Right kidney (tissue), 1 donor: ENCODE results near the gene FSD1L.

Experiments
- DNase-seq: peaks from one replicate; pipeline ENCODE4 v3.0.0-alpha.2; 2016

The FSD1L gene

GRCh38 chr9:105435453-105435852 lies 12.4 kb upstream of the FSD1L start:
- no peak for DNase-seq

- DNase-seq: no peak
Measured at GRCh38 chr9:105436783-105437182, 11.1 kb upstream of the FSD1L start.

- no peak for DNase-seq
Measured at GRCh38 chr9:105437704-105438103, 10.1 kb upstream of the FSD1L start.

GRCh38 chr9:105438141-105438806 lies 9.6 kb upstream of the FSD1L start:
- DNase-seq: peak; percentile 43

- DNase-seq: no peak
Measured at GRCh38 chr9:105439428-105439827, 8.4 kb upstream of the FSD1L start.

GRCh38 chr9:105441616-105442160 lies 6.1 kb upstream of the FSD1L start:
- DNase-seq: no peak

- DNase-seq: no peak
Measured at GRCh38 chr9:105443121-105443520, 4.7 kb upstream of the FSD1L start.

GRCh38 chr9:105444130-105444529 lies 3.7 kb upstream of the FSD1L start:
- no peak for DNase-seq

GRCh38 chr9:105445203-105445881 lies 2.5 kb upstream of the FSD1L start:
- no peak for DNase-seq

- DNase-seq: no peak
Measured at GRCh38 chr9:105447386-105447813, 434 bp upstream of the FSD1L start.

GRCh38 chr9:105449081-105449480 lies 1.2 kb downstream of the FSD1L start:
- no peak for DNase-seq

- no peak for DNase-seq
Measured at GRCh38 chr9:105452185-105452584, 4.4 kb downstream of the FSD1L start.

GRCh38 chr9:105455836-105456475 lies 8.1 kb downstream of the FSD1L start:
- DNase-seq: no peak

- DNase-seq: no peak
Measured at GRCh38 chr9:105457560-105458294, 9.9 kb downstream of the FSD1L start.

- DNase-seq: no peak
Measured at GRCh38 chr9:105458404-105458803, 10.6 kb downstream of the FSD1L start.

- DNase-seq: no peak
Measured at GRCh38 chr9:105459336-105459735, 11.5 kb downstream of the FSD1L start.

GRCh38 chr9:105466898-105467455 lies 19.1 kb downstream of the FSD1L start:
- DNase-seq: no peak

GRCh38 chr9:105468875-105469274 lies 21.0 kb downstream of the FSD1L start:
- DNase-seq: no peak

GRCh38 chr9:105473221-105473620 lies 25.4 kb downstream of the FSD1L start:
- no peak for DNase-seq

- DNase-seq: no peak
Measured at GRCh38 chr9:105475302-105475701, 27.5 kb downstream of the FSD1L start.

GRCh38 chr9:105479846-105480245 lies 32.0 kb downstream of the FSD1L start:
- no peak for DNase-seq

- no peak for DNase-seq
Measured at GRCh38 chr9:105483618-105484017, 35.8 kb downstream of the FSD1L start.
